HG03108 (cell line): ENCODE measurements around the gene CDH23.

Source experiments
- ATAC-seq: cut with Tn5 transposase; IDR thresholded peaks from one replicate; pipeline ENCODE4 v1.9.1; 2021; ENCODE audit warnings: moderate library complexity; ENCODE audit not compliant: unreplicated experiment

The CDH23 gene

DNA sequence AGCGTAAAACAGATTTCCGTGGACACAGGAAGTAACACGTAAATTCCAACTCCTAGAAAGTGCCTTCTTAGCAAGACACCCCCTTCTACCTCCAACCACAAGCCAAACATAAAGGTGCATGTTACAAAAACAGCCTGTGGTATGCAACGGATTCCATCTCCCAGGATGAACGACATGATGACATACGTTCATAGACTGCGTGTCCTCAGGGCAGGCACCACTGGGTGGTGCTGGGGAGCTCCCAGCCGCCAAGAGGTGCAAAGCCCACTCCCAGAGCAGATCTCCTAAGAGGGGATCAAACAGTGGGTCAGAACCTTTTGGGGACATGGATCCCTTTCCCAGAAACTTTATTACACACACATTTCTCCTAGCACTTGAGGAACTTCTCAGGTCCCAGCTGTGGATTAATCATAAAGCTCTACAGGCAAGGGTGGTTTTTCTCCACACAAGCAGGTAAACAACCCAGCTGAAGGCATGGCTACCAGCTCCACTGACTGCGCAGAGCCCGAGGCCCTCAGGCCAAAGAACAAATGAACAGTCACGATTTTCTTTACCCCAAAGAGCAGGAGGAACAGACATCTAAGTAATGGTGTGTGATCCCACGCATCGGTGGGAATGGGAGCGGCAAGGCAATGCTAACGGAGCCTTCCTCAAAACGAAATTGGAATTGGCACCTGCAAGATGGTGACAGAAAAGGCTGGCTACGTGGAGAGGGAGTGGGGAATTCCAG lies 440.5 kb downstream of the CDH23 start:
- ATAC-seq: no peak

DNA sequence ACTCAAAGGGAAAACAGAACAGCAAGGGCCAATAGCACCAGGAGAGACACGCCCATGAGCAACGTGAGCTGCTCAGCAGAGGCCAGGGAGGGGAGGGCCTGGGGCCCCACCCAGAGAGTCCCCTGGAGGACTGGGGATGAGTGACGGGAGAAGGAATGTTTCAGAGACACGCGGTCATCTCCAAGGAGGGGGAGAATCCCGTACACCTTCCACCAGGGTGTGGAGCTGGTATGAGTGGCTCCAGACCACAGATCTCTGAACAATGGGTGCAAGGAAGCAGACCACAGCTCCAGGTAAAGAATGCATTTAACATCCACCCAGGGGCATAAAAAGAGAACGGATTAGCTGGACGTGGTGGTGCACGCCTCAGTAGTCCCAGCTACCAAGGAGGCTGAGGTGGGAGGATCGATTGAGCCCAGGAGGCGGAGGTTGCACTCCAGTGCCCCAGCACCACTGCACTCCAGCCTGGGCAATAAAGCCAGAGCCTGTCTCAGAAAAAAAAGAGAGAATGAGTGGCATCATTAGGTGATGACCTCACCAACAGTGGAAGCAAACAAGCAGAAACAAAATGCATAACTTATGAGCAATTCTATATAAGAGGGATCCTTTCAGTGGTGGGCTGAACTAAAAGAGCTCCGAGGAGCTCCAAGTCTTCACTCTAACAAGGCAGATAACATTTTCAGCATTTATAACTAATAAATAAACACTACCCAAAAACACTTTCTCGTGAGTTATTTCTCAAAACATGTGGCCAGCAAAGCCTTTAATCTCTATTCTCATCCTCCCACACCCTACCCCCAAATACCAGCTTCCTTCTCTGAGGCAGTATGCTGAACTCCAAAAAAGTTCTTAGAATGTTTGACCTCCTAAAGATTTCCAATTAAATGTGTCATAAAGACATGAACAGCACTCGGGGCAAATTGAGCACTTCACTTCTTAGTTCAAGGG lies 441.8 kb downstream of the CDH23 start:
- no peak for ATAC-seq

DNA sequence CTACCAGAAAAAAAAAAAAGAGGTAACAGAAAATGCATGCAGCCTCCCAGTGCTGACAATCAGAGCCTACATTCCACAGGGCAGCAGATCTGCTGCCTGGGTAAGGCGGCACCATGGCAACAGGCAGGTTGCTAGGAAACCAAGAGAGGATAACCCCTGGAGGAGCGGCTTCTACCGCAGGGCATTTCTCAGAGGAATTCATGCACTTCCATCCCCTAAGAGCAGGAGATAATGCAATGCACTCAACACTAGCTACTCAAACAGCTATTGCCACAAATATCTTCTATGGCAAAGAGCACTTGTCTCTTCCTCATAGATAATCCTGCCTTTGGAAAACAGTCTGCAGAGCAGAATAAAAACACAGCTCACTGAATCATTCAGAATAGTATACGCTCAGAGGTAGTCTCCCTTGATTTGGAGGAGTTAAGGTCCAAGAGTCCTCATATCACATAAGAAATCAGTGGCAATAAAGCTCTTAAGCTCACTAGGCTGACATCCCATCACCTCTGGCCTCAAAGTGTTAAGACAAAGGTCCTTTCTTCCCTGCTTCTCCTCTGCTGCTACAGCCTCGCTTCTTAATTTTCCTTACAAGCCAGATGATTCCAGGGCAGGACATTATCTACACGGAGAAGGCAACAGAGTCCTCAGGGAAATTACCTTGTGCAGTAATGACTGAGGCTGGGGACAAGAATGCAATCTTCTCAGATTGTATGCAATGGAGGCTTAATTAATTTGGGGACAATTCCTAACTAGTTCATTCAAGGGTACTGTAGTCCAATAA lies 443.6 kb downstream of the CDH23 start:
- ATAC-seq: no peak

DNA sequence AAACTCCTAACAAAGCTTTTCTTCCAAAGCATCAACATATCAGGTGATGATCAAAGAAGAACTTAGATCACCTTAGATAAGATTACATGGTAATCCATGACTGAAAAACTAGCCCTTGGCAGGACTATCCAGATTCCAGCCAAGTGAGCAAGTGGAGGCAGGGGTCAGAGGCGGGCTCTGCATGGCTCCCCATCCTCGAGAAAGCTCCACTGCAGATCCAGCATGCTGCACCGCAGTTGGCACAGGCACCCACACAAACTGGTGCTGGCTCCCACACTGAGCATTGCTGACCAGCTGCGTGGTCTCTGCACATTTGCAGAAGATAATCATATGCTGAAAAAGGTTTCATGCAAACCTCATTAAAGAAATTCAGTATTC lies 444.2 kb downstream of the CDH23 start:
- ATAC-seq: no peak

DNA sequence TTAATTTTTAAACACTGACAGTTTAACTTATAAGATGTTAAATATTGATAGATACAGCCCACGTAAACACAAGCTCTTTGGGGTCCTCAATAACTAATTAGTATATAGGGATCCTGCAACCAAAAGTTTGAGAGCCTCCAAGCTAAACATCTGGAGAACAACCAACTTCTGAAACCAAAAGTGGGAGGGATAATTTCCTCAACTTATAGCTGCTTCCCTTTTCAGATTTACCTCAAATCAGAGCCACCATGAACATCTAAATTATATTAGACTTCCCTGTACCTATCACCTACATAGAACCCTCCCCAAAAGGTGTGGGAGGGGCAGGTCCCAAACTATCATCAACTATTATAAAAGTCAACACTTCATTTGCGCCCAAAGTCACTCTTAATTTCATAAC lies 445.7 kb downstream of the CDH23 start:
- ATAC-seq: no peak

DNA sequence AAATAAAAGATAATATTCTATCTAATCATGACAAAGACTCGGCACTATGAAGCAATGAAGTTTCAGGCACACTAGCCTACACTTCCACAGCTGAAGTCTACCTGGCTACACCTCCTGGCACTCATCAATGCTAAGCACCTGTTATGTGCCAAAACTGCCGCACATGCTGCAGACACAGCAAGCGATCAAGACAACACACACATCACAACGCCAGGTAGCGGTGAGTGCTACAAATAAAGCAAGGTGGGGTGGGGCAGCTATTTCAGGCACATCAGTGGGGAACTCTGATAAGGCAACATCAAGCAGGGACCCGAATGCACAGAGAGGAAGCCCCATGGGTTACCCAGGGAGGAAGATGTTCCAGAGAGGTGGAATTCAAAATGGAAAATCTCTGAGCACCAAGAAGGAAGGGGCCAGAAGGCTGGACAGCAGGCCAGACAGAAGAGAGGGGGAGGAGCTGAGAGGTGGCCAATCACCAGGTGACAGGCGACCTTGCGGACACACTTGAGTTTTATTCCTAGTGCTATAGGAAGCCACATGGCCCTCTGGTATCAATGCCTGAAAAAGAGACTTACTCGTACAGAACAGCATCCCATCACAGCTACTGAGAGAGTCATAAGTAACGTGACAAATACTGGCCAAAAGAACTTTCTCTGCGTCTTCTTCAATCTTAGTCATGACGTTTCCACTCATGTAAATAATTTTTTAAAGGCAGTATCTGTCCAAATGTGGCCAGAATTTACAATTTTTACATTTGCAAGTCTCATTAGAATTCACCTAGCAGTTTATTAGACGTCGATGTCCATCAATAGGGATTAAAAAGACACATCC lies 446.4 kb downstream of the CDH23 start:
- no peak for ATAC-seq

DNA sequence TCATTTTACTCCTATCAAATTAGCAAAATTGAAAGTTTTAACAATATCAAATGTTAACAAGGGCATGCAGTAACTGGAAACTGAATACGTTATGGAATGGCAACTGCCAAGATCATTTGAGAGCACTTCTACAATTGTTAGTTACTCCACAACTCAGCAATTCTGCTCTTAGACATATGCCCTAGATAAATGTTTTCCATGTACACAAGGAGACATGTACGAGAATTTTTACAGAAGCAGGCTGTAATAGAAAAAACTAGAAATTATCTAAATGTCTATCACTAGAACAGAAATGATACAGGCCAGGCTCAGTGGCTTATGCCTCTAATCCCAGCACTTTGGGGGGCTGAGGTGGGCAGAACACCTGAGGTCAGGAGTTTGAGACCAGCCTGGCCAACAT lies 447.4 kb downstream of the CDH23 start:
- ATAC-seq: no peak

DNA sequence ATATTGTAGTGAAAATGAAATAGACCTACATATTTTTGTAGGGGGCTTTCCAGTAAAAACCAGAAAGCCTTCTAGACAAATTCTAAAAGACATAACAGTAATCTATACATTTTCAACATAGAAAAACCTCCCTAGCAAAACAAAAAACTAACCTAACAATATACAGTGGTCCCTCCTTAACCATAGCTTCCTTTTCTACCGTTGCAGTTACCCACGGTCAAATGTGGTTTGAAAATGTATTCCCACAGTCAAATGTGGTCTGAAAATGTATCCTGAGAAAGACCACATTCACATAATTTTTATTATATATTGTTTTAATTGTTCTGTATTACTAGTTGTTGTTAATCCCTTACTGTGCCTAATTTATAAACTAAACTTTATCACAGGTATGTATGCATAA lies 448.0 kb downstream of the CDH23 start:
- no peak for ATAC-seq

DNA sequence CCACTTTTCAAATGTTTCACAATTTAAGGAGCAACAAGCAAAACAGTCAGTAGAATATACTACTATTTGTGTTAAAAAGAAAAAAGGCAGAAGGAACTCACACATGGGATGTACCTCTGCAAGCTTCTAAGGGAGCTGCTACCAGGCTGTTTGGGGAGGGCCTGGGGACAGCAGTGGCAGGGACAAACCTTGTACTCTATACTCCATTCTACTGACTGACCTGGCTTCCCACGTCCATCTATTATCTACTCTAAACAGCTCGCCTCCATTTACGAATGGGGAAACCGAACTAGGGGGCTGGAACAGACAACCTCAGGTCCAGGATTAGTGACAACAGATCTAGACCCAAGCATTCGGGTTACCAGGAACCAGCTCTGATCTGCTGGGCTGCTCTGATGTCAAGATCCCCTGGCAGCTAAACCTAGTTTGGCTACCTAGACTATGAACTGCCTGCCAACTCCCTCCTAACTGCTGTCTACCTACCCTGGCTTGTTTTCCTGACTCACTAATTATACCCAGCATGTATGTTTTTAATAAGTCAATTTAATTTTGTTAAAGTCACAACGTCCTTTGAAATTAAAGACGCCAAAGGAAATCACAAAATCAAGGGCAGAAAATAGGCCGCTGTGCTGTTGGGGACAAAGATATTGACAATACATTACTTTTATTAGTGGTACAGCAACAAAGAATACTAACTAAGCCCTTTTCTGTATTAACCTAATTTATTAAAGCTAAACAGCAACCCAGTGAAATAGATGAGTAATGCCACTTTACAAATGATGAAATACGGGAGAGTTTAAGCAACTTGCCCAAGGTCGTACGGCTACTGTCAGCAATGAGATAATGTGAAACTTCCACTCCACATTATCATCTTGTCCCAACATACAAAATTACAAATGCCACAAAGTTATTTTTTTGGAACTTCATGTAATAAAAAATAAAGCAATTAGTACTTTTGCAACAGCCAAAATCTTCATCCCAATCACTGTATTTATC lies 449.0 kb downstream of the CDH23 start:
- no peak for ATAC-seq

DNA sequence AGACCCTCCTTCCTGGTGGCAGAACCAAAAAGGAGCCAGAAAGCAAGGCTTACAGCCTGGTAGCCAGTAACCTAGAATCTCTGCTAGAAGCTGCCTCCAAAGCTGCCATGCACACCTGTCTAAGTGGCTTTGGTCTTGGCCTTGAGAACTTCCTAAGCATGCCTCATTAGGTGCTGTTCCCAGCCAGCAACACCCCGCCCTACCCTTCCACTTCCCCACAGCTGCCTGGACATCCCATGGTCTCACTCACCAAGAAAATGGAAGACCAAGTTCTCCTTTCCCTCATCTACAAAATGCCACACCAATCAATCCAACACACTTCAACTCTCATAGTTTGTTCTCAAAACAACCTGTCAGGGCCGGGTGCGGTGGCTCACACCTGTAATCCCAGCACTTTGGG lies 450.1 kb downstream of the CDH23 start:
- ATAC-seq: no peak

DNA sequence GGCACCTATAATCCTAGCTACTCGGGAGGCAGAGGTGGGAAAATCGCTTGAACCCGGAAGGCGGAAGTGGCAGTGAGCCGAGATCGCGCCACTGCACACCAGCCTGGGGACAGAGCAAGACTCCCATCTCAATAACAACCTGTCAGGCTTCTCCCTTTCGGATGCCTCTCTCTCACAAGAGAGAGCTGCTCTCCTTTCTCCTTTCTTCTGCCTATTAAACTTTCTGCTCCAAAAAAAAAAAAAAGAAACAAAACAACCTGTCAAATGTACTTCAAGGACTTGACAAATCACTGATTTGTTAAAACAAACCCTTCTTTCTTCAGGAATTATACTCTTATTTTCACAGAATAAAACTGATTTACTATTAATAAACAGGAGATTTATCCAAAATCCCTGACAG lies 450.7 kb downstream of the CDH23 start:
- ATAC-seq: no peak

DNA sequence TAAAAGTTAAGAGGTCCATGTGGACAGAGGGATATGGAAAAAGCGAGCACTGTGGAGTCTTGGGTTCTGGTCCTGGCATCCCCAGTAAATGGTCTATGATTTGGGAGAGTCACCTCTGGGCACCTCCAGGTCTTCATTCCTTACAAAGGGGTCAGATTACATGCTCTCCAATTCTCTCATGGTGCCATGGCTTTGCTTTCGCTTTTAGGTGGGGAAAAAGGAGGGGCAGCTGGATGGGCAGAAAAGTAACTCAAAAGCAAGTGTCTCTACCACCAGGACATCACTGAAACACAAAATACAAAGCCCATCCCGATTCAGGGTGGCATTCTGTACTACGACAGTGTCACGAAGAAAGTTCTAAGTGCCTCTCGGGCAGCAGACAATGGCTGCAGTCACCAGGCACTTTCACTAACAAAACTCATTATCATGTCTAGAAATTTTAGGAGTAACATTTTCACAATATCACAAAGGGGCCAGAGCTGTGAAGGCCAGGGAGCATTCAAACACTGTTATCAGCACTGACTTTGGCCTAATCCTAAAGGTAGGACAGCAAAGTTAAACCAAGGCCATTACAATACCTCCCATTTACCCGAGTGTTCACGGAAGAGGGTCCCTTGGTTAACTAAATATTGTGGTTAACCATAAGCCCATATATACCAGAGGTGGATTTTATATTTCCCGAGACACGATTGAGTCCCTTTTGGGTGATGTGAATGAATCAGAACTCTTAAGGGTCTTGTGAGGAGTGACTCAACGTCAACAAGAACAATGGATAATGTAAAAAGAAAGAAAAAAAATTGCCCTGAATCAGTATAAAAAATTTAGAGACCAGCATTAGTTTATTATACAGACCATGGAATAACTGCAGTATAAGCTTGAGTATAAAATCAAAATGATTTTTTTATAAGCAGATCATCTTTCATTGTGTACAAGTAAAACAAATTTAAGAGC lies 451.9 kb downstream of the CDH23 start:
- ATAC-seq: no peak

DNA sequence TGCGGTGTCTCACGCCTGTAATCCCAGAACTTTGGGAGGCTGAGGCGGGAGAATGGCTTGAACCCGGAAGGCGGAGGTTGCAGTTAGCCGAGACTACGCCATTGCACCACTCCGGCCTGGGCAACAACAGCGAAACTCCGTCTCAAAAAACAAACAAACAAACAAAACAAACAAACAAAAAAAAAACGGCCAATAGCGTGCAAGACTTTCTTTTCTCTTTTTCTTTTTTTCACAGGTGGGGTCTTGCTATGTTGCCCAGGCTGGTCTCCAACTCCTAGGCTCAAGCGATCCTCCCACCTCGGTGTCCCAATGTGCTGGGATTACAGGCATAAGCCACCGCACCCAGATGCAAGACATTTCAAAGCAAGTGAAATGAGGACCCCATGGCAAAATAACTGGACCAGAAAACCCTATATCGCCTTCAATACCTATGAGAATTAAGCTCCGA lies 452.8 kb downstream of the CDH23 start:
- ATAC-seq: no peak

DNA sequence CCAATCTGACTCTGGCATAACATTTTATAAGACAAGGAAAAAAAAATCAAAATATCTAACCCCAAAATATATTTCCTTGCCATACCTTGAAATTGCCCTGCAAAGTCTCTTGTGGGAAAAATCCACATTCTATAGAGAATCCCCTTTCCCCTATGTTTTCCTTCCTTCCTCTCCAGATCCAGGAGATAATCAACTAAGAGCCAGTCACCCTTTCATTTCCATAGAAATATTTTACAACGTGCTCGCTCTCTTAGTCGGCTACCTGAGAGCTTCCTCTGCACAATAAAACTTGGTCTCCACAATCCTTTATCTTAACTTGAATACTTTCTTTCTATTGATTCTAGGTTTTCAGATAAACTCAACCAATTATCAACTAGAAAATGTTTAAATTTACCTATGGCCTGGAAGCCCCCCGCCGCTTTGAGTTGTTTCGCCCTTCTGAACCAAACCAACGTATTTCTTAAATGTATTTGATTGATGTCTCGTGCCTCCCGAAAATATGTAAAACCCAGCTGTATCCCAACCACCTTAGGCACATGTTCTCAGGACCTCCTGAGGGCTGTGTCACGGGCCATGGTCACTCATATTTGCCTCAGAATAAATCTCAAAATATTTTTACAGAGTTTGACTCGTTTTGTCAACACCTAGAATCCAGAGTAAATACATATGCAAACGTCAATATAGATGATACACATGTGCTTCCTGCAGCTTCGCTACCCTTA lies 453.5 kb downstream of the CDH23 start:
- ATAC-seq: no peak

DNA sequence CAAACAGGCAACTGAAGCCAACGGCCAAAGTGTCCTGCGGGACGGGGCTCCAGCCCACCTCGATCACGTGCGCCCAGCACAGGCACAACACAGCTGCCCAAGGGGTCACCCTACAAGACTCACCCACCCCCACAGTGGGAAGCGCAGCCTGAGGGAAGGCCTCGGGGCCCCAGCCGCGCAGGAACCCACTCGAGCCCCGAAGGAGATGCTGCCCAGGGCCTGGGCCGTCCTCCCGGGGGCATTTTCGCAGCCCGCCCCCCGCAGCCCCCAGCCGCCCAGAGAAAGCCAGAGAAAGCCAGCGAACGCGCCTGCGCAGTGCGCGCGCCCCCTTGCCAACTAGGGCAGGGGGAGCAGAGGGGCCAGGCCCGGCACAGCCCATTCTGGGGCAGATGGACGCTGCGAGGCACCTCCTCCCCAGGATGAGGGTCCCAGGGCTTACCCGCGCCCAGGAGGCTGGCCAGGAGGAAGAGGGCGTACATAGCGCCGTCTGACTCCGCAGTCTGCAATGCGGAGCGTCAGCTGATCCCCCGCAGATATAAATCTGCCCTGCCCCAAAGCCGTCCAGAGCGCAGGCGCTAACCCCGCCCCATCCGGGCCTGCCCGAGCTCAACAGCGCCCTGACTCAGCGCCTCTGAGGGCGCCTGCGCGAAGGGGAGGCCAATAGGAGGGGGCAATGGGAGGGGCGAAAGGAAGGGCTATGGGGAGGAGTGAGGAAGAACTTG lies 454.2 kb downstream of the CDH23 start, which contains the start of gene PSAP:
TSS of gene PSAP (minus strand) at position 509 of the 722 bp plus-strand sequence. CDS start at position 479, 30 bp downstream.
- ATAC-seq: peak; percentile 95

DNA sequence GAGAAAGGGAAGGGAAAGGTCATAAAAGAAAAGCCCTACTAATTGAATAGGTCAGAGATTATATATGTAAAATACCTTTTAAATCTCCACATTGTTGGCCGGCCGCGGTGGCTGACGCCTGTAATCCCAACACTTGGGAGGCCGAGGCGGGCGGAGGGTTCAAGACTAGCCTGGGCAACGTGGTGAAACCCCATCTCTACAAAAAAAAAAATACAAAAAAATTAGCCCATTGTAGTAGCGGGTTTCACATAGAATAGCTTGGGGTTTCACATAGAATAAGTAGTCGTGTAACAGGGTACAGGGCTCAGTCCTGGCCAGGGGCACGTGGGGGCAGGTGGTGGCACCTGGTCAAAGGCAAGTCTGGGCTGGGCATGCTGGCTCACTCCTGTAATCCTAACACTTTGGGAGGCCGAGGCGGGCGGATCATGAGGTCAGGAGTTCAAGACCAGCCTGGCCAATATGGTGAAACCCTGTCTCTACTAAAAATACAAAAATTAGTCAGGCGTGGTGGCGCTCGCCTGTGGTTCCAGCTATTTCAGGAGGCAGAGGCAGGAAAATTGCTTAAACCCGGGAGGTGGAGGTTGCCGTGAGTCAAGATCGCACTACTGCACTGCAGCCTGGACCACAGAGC lies 454.9 kb downstream of the CDH23 start:
- peak; percentile 3 for ATAC-seq
